OCI-LY1 (cell line): ENCODE results near the gene PRF1.

Source experiments
- EZH2 ChIP-seq: fragments of 200-600 bp; sonication (generic), shearing (Covaris generic); IDR thresholded peaks from 2 replicates; pipeline ENCODE4 v1.8.0; 2017; ENCODE audit warnings: borderline replicate concordance, mixed run types, mild to moderate bottlenecking, antibody characterized with exemption, low read length, moderate library complexity, mixed read lengths
- TF ChIP-seq, protein P1 (sequence below): fragments of 200-600 bp; sonication (generic), shearing (Covaris generic); IDR thresholded peaks from 2 replicates; pipeline ENCODE4 v1.5.1; 2017; ENCODE audit warnings: mild to moderate bottlenecking, antibody characterized with exemption, low read length, moderate library complexity, mixed read lengths

DNA sequence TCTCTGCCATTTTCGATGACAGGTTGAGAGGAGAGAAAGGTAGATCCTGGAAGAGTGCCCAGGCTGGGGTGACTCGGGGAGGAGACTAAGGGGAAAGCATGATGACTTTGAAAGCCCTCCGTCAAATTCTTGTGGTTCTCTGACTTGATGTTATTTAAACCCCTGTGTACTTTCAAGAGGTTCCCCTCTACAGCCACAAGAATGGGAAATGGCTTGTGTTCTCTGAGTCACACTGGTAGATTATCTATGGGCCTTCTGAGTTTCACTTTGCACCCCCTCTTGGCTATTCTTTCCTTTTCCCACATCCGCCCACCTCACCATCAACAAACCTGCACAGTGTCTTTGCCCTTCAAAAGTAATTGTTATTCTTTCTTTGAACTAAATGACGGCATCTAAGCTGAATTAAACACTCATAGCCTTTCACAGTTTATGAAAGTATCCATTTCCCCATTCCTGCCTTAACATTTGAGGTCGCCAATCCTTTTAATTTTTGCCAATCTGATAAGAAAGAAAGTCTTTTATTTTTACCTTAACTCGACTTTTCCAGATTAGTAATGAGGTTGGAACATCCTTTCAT is 24.1 kb downstream of the PRF1 start:
- TF ChIP-seq, protein P1, sequence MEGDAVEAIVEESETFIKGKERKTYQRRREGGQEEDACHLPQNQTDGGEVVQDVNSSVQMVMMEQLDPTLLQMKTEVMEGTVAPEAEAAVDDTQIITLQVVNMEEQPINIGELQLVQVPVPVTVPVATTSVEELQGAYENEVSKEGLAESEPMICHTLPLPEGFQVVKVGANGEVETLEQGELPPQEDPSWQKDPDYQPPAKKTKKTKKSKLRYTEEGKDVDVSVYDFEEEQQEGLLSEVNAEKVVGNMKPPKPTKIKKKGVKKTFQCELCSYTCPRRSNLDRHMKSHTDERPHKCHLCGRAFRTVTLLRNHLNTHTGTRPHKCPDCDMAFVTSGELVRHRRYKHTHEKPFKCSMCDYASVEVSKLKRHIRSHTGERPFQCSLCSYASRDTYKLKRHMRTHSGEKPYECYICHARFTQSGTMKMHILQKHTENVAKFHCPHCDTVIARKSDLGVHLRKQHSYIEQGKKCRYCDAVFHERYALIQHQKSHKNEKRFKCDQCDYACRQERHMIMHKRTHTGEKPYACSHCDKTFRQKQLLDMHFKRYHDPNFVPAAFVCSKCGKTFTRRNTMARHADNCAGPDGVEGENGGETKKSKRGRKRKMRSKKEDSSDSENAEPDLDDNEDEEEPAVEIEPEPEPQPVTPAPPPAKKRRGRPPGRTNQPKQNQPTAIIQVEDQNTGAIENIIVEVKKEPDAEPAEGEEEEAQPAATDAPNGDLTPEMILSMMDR = no peak
- TF ChIP-seq EZH2 = no peak
